PC-9 (cell line): ENCODE data around the gene FN3KRP.

Source experiments
- EZH2 ChIP-seq: fragments of 200-600 bp; sonication (generic); IDR thresholded peaks from 2 replicates; pipeline ENCODE4 v1.8.0; 2017; ENCODE audit warnings: antibody characterized with exemption, low read depth
- TF ChIP-seq, protein P1 (sequence below): fragments of 200-600 bp; sonication (generic); conservative IDR thresholded peaks from 2 replicates; pipeline ENCODE4 v1.6.1; 2017; ENCODE audit warnings: mixed run types, antibody characterized with exemption, mild to moderate bottlenecking, moderate library complexity

DNA sequence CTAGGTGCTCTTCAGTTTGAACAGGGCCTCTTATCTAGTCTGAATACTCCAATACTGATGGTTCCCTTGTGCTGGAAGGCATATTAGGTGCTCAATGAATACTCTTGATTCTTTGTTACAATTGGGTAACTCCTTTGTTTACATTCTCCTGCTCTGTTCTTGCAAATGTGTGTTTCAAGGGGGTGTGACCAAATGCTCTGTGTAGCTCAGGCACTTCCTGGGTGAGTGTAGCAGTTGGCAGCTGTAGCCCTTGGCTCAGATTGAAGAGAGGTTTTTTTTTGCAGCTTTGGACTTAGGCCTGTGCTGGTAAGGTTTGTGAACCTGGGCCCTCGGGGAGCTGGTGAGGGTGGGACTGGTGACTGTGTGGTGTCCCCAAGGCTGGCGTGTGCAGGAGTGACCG, 55.5 kb downstream of the FN3KRP start:
- TF ChIP-seq, protein P1, sequence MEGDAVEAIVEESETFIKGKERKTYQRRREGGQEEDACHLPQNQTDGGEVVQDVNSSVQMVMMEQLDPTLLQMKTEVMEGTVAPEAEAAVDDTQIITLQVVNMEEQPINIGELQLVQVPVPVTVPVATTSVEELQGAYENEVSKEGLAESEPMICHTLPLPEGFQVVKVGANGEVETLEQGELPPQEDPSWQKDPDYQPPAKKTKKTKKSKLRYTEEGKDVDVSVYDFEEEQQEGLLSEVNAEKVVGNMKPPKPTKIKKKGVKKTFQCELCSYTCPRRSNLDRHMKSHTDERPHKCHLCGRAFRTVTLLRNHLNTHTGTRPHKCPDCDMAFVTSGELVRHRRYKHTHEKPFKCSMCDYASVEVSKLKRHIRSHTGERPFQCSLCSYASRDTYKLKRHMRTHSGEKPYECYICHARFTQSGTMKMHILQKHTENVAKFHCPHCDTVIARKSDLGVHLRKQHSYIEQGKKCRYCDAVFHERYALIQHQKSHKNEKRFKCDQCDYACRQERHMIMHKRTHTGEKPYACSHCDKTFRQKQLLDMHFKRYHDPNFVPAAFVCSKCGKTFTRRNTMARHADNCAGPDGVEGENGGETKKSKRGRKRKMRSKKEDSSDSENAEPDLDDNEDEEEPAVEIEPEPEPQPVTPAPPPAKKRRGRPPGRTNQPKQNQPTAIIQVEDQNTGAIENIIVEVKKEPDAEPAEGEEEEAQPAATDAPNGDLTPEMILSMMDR = no peak
- TF ChIP-seq EZH2 = no peak
